ENCODE data around the gene RAB44.

RAB44 gene

GRCh38 chr6:36734486-36735060 is 36.9 kb downstream of the RAB44 start:
- DNase-seq = no peak

GRCh38 chr6:36735110-36736071 is 37.8 kb downstream of the RAB44 start:
- DNase-seq = peak; percentile 34 to 56

GRCh38 chr6:36737043-36737785 is 39.6 kb downstream of the RAB44 start:
- no peak for DNase-seq

- no peak for DNase-seq
Measured at GRCh38 chr6:36738108-36738507, 40.5 kb downstream of the RAB44 start.

- DNase-seq = no peak
Measured at GRCh38 chr6:36739947-36740817, 42.6 kb downstream of the RAB44 start.

GRCh38 chr6:36740818-36741179 is 43.2 kb downstream of the RAB44 start:
- DNase-seq = no peak

- no peak for DNase-seq
Measured at GRCh38 chr6:36742146-36742545, 44.5 kb downstream of the RAB44 start.

GRCh38 chr6:36743032-36743431 is 45.4 kb downstream of the RAB44 start:
- DNase-seq = no peak

- no peak for DNase-seq
Measured at GRCh38 chr6:36743538-36744303, 46.1 kb downstream of the RAB44 start.

- DNase-seq = no peak
Measured at GRCh38 chr6:36744304-36744673, 46.7 kb downstream of the RAB44 start.

GRCh38 chr6:36745283-36745682 is 47.7 kb downstream of the RAB44 start:
- DNase-seq = no peak

GRCh38 chr6:36745836-36746235 is 48.2 kb downstream of the RAB44 start:
- no peak for DNase-seq

GRCh38 chr6:36746251-36746650 is 48.6 kb downstream of the RAB44 start:
- no peak for DNase-seq

GRCh38 chr6:36749829-36750489 is 52.3 kb downstream of the RAB44 start:
- DNase-seq = no peak

- DNase-seq = no peak
Measured at GRCh38 chr6:36751091-36751490, 53.5 kb downstream of the RAB44 start.

GRCh38 chr6:36751833-36752186 is 54.2 kb downstream of the RAB44 start:
- no peak for DNase-seq

- no peak for DNase-seq
Measured at GRCh38 chr6:36752187-36752885, 54.7 kb downstream of the RAB44 start.

GRCh38 chr6:36752886-36753506 is 55.4 kb downstream of the RAB44 start:
- peak; percentile 20 to 67 for DNase-seq

- DNase-seq = peak in 1 of 2 donors; percentile 29
Measured at GRCh38 chr6:36753671-36754405, 56.2 kb downstream of the RAB44 start.

Measured in CD4-positive, alpha-beta T cell treated with Interleukin-1 beta for 1 hour (primary cell).